PC-3 (cell line): ENCODE results near the gene COLEC12.

ENCODE experiments used
- CTCF ChIP-seq: fragments of 300-600 bp; sonication (generic); conservative IDR thresholded peaks from 2 replicates; pipeline ENCODE4 v1.5.1; 2017; ENCODE audit warnings: antibody characterized with exemption, low read depth, mild to moderate bottlenecking, low read length
- EZH2phosphoT487 ChIP-seq: fragments of 300-600 bp; sonication (generic); IDR thresholded peaks from 2 replicates; pipeline ENCODE4 v1.6.1; 2018; ENCODE audit warnings: mild to moderate bottlenecking, antibody characterized with exemption, low read length, borderline replicate concordance

DNA sequence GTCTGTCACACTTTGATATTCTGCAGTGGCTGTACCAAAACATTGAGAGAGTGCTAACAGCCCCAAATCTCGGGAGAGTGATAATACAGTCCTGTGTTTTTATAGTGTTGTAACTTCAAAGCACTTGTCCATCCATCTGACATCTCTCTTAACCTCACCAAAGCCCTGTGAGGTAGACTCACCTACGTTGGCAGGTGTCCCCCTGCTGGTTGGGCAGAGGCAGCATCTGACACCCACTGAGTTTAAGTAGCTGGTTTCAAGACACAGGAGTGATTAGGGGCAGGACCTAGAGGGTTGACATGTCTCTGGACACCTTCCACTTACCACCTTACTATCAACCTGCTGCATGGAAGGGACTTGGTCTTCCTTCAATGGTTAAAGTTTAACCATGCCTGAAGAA is 22.9 kb downstream of the COLEC12 start:
- peak; percentile 77 for TF ChIP-seq CTCF
- TF ChIP-seq EZH2phosphoT487 = no peak
